HG03354 (cell line): ENCODE data around the gene STIP1.
"Not testable (repeated sequence)": the region's sequence is repeated elsewhere in the genome, so short reads cannot be mapped to it uniquely, and the experiment has no call there.

Source experiments
- ATAC-seq: cut with Tn5 transposase; IDR thresholded peaks from one replicate; pipeline ENCODE4 v1.9.1; 2021; ENCODE audit warnings: mild to moderate bottlenecking; ENCODE audit not compliant: unreplicated experiment, poor library complexity, severe bottlenecking

The STIP1 gene

GRCh38 chr11:64156235-64157011, 29.5 kb upstream of the STIP1 start:
- no peak for ATAC-seq

DNA sequence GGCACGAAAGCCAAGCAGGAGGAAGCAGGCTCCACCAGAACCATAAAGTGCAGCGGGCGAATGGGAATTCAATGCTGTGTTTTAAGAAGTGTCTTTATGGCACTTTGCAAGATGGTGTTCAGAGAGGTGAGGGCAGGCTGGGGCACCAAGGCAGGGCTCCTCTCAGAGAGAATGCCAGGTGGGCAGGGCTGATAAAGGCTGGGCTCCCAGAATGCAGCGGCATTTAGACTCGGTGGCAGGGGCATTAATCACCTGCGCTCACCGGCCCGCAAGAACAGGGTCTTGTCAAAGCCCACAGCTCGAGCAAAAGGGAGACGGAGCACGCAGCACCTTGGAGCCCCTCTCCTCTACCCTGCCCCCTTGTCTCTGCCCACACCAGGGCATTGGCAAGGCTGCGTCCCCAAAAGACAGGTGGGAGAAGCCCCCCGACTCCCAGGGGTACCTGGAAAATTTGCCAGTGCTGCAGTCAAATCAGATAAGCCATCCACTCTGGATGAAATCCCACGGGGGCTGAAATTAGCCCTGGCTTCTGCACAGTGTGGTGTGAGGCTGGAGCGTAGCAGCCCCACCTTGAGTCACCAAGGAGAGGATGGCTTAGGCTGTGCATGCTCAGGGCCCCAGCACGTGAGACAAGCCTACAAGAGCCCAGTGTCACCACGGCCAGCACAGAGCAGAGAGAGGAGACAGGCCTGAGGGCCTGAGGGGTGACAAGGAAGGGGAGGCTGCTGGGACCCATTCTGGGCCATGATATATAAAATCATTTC, 28.2 kb upstream of the STIP1 start:
- no peak for ATAC-seq

DNA sequence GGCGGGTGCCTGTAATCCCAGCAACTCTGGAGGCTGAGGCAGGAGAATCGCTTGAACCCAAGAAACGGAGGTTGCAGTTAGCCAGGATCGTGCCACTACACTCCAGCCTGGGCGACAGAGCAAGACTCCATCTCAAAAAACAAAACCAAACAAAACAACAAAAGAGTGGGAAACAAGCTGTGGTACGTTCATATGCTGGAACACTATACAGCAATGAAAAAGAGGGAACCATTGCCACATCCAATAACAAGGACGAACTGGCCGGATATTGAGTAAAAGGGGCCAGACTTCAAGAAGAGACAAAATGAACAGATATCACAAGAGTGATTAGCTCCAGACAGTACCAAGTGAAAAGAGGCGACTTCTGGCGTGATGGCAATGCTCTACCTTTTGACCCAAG, 24.9 kb upstream of the STIP1 start:
- ATAC-seq = no peak

DNA sequence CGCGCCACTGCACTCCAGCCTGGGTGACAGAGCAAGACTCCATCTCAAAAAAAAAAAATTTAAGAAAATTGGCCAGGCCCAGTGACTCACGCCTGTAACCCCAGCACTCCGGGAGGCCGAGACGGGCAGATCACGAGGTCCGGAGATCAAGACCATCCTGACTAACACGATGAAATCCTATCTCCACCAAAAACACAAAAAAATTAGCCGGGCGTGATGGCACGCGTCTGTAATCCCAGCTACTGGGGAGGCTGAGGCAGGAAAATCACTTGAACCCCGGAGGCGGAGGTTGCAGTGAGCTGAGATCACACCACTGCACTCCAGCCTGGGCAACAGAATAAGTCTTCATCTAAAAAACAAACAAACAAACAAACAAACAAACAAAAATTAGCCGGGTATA, 23.2 kb upstream of the STIP1 start:
- ATAC-seq = not testable (repeated sequence)

DNA sequence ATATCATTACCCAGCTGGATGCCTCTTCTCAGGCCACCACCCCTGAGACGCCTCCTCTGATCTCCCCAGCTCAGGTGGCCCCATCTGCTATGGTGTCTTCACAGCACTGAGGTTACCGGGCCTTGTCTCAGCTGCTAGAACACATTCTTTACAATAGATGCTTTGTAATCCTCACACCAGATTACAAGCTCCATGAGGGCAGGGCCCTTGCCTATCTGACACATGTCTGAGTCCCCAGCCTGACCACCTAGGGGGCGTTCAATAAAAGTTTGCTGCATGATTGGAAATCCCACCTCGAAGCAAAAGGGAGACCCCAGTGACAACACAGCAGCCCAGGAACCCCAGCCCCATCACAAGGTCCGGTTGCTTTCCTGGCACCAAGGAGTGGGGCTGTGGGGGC, 22.0 kb upstream of the STIP1 start:
- ATAC-seq = no peak

- ATAC-seq = no peak
Measured at GRCh38 chr11:64164392-64165312, 21.3 kb upstream of the STIP1 start.

DNA sequence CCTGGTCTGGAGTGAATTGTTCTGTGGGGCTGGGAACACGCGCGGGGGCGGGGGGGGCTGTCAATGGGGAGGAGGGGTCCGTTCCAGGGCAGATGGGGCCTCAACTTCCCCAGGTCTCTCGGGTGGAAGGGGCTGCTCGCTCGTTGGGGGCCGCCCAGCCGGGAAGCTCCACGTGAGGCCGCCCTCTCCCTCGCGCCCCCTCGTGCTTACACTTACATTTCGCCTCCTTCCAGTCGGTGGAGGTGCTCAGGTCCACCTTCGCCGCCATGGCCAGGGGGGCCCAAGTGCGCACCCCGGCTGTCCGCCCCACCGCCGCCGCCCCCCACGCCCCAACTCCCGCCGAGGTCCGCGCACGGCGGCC, 20.5 kb upstream of the STIP1 start:
- ATAC-seq = no peak

DNA sequence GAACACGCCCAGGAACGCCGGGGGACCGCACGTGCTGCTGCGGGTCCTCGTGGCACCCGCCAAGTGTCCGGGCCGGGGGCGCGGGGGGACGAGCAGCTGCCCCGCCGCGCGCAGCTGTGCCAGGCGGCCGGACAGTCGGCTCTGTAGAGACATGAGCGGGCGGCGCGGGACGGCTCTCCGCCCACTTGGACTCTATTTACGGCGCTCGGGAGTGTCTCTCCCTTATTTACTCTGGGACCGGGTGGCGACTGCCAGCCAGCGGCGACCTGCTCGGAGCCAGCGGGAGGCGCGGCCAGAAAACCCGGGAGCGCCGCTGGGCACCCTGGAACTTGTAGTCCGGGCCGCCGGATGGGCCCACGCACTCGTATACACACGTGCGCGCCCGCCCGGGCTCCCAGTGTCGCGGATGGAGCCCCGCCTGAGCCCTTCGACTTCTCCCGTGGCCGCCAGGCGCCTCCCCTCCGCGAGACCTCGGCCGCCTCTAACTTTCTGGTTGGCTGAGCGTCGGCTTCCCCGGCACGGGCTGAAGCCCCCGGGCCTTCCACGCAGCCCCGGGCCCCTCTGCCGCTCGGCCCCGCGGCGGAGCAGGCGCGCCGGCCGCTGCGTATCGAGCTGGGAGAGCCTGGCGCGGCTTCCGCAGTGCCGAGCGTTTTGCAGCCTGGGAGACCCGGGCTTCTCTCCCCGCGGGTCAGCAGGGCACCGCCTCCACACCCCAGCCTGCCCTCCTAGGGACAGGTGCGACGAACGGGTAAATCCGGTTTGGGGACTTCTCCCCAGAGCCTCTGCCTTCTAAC, 19.9 kb upstream of the STIP1 start, which contains the start of gene MACROD1:
Gene MACROD1 (minus strand): TSS at position 272 of the 794 bp plus-strand sequence. CDS start 119 bp downstream, at position 153.
- ATAC-seq = peak; percentile 84

DNA sequence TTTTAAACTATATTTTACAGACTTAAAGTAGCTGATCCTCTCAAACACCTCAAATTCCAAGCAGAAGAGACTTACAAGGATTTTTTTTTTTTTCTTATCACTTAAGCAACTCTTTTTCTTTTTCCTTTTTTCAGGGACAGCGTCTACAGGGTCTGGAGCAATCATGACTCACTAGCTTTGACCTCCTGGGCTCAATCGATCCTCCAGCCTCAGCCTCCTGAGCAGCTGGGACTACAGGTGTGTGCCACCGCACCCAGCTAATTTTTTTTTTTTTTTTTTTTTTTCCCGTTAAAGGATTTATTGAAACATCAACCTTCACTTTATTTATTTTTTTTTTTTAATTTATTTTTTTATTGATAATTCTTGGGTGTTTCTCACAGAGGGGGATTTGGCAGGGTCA, 15.6 kb upstream of the STIP1 start:
- no peak for ATAC-seq

DNA sequence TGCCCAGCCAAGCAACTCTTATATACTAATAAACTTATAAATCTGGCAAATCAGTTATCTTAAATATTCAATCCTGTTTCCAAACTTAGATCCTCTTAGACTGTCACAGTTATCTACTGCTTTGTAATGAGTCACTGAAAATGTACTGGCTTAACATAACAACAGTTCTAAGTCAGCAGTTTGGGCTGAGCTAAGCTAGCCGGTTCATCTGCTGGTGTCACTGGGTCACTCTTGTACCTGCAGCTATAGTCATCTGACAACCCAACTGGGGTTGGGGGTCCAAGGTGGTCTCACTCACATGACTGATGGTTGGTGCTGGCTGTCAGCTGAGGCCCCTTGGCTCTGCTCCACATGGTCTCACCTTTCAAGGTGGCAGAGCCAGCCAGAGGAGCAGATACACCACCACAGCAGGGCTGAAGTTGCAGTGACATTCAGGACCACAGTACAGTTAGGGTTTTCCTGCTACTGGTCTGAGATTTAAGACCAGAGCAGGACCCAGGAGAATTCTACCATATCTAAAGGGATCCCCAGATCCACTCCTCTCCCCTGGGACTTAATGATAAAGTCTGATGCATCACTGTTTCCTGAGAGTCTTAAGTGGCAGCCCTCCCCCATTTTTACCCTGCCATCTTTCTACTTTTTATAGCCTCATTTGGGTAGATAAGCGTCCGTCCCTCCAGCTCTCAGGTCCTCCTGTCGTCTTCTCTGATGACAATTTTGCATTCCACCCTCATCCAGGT, 12.2 kb upstream of the STIP1 start:
- no peak for ATAC-seq

GRCh38 chr11:64176751-64177150, 9.2 kb upstream of the STIP1 start:
- ATAC-seq = no peak

DNA sequence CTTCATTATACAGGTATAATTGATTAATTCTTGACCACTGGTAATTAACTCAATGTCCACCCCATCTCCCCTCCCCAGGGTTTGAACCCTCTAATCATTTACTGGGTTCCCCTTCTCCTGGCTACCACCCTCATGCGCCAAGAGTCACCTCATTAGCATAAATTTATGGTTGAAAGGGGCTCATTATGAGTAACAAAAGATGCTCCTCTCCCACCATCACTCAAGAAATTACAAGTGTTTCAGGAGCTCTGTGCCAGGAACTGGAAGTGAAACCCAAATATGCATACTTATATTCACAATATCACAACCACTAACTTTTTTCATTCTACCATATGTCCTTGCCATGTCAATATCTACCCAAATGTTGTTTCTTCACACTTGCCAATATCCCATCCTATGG, 7.8 kb upstream of the STIP1 start:
- no peak for ATAC-seq

GRCh38 chr11:64178951-64179639, 6.9 kb upstream of the STIP1 start:
- ATAC-seq = no peak

- ATAC-seq = no peak
Measured at GRCh38 chr11:64180891-64181290, 5.1 kb upstream of the STIP1 start.

DNA sequence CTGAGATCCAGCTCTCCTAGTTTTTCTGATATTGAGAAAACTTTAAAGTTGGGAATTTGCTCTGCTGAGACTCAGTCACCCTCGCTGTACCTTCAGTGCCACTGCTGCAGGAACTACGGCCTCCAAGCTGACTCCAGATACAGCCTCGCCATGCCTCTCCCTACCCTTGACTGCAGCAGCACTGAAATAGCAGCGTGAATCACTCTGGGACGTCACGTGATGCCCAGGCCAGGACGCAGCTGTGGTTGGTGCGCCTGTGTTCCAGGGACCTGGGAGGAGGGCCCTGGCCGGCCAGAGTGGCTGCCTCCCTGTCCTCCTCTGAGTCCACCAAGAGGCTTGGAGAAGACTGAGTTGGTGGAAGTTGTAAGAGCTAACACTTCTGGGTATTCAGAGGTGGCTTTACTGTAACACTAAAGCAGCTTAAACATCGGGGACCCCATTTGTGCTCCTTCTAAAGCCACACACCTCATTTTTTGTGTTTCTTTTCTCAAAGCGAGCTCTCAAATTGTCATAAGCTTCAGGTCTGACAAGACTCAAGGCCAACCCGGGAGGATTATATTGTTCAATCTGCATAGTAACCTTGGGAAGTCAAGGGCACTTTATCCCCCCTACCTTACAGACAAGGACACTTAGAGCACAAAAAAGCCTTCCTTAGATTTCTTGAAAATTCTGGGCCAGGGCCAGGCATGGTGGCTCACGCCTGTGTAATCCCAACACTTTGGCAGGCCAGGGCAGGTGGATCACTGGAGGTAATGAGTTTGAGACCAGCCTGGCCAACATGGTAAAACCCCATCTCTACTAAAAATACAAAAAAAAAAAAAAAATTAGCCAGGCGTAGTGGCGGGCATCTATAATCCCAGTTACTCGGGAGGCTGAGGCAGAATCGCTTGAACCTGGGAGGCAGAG, 4.2 kb upstream of the STIP1 start:
- ATAC-seq = no peak

DNA sequence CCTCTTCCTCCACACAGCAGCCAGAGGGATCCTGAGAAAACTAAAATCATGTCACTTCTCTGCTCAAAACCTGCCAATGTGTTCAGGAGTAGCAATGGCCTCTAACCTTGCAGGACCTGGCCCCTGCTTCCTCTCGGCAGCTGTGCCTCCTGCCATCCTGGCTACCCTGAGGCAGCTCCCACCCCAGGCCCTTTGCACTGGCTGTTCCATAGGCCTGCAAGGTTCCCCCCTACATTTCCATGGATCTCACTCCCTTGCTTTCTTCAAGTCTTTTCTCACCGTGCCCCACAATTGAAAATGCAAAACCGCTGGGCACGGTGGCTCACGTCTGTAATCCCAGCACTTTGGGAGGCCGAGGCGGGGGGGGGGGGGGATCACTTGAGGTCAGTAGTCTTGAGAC, 2.1 kb upstream of the STIP1 start:
- ATAC-seq = no peak

DNA sequence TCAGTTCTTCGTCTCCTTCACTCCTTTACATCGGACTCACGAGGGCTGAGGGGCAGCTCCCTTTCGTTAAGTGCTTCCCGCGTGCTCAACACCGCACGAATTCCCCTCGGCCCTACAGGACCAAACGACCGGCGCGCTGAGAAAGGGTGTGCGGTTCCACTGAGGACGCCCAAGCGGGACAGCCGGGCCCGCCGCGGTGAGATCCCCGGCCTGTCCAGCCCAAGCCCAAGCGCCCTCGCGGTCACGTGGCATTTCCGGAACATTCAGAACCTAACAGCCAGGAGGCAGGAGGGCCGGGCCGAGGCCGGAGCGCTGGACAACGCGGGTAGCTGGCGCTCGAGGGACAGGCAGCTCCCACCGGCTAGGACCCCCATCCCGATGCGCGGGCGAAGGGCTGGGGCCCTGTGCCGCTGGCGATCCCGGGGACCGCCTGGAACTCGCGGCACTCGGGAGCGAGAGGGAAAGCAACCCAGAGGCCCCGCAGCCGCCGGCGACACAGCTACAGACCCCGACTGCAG, 737 bp upstream of the STIP1 start:
- ATAC-seq = peak; percentile 19
